DND-41 (cell line): ENCODE measurements around the gene TECPR2.

Experiments used
- ATAC-seq: fragments of 200-7000 bp; cut with Tn5 transposase; 3 replicates; pipeline ENCODE4 v1.9.1; 2021; ENCODE audit warnings: low read depth; ENCODE audit not compliant: insufficient read depth
- DNase-seq: peaks from one replicate; pipeline ENCODE4 v3.0.0-alpha.2; 2020
- H2AFZ ChIP-seq: 2 replicates; pipeline ENCODE4 v1.6.0; 2012; ENCODE audit warnings: low read depth, low read length
- H3K27ac ChIP-seq: 2 replicates; pipeline ENCODE4 v1.5.1; 2012; ENCODE audit warnings: low read length, inconsistent platforms
- H3K27me3 ChIP-seq: fragments of 200-600 bp; sonication (generic); 2 replicates; pipeline ENCODE4 v1.6.0; 2012; ENCODE audit warnings: low read length, mild to moderate bottlenecking, inconsistent platforms; ENCODE audit not compliant: insufficient read depth, poor library complexity
- H3K36me3 ChIP-seq: 2 replicates; pipeline ENCODE4 v1.5.1; 2012; ENCODE audit warnings: low read length, inconsistent platforms; ENCODE audit not compliant: insufficient read depth
- H3K4me1 ChIP-seq: 2 replicates; pipeline ENCODE4 v1.5.1; 2012; ENCODE audit warnings: mild to moderate bottlenecking, low read length; ENCODE audit not compliant: insufficient read depth
- H3K4me2 ChIP-seq: 2 replicates; pipeline ENCODE4 v1.6.0; 2012; ENCODE audit warnings: mild to moderate bottlenecking, moderate library complexity, low read length, inconsistent platforms; ENCODE audit not compliant: insufficient read depth
- H3K4me3 ChIP-seq, 2 experiments: fragments of 200-600 bp in 1 of 2; shearing (Covaris generic) in 1 of 2; 2 replicates each; pipeline ENCODE4 v1.5.1; 2012 to 2016; ENCODE audit warnings: inconsistent platforms in 2 of 2, low read length in 2 of 2, mild to moderate bottlenecking in 2 of 2, low read depth in 1 of 2, moderate library complexity in 1 of 2
- H3K79me2 ChIP-seq: 2 replicates; pipeline ENCODE4 v1.6.0; 2012; ENCODE audit warnings: low read length, inconsistent platforms; ENCODE audit not compliant: insufficient read depth
- H3K9ac ChIP-seq: 2 replicates; pipeline ENCODE4 v1.6.0; 2012; ENCODE audit warnings: low read depth, mild to moderate bottlenecking, inconsistent platforms, low read length, moderate library complexity
- H3K9me3 ChIP-seq: 2 replicates; pipeline ENCODE4 v1.5.1; 2012; ENCODE audit warnings: low read length, moderate library complexity, mild to moderate bottlenecking, inconsistent platforms; ENCODE audit not compliant: insufficient read depth, severe bottlenecking
- H4K20me1 ChIP-seq: 2 replicates; pipeline ENCODE4 v1.6.0; 2012; ENCODE audit warnings: low read length; ENCODE audit not compliant: insufficient read depth
- CTCF ChIP-seq: IDR thresholded peaks from 2 replicates; pipeline ENCODE4 v1.5.1; 2012; ENCODE audit warnings: borderline replicate concordance, low read length, moderate library complexity, mild to moderate bottlenecking; ENCODE audit not compliant: poor library complexity, severe bottlenecking; ENCODE audit errors: extremely low read depth
- EZH2 ChIP-seq: IDR thresholded peaks from 3 replicates; pipeline ENCODE4 v1.6.1; 2012; ENCODE audit warnings: borderline replicate concordance, low read depth, mild to moderate bottlenecking, moderate library complexity, low read length, inconsistent platforms; ENCODE audit not compliant: severe bottlenecking

TECPR2 gene

GRCh38 chr14:102537981-102538601 is 175.3 kb downstream of the TECPR2 start:
- no peaks in the 10 kb centered on the region; the same call in 1 of the 2 replicates for H4K20me1 ChIP-seq
- ATAC-seq (no peak), DNase-seq (no peak)
- no peak overlapping the region for H3K4me2 ChIP-seq
- no peak overlapping the region for H3K9ac ChIP-seq
- H3K4me3 ChIP-seq, result no peak overlapping the region
- no peaks in the 10 kb centered on the region for H3K27me3 ChIP-seq
- no peak overlapping the region for H2AFZ ChIP-seq
- H3K36me3 ChIP-seq, result no peaks in the 10 kb centered on the region
- no peaks in the 10 kb centered on the region for H3K79me2 ChIP-seq
- no peaks in the 10 kb centered on the region for H3K4me1 ChIP-seq
- TF ChIP-seq CTCF (no peak), EZH2 (no peak)
- H3K9me3 ChIP-seq, result no peaks in the 10 kb centered on the region
- no peak overlapping the region for H3K27ac ChIP-seq

- H3K9ac ChIP-seq, result no peak overlapping the region
- H3K27me3 ChIP-seq, result no peaks in the 10 kb centered on the region
- no peak overlapping the region for H3K4me3 ChIP-seq
These were observed 176.1 kb downstream of the TECPR2 start for GRCh38 chr14:102538602-102539543.

DNA sequence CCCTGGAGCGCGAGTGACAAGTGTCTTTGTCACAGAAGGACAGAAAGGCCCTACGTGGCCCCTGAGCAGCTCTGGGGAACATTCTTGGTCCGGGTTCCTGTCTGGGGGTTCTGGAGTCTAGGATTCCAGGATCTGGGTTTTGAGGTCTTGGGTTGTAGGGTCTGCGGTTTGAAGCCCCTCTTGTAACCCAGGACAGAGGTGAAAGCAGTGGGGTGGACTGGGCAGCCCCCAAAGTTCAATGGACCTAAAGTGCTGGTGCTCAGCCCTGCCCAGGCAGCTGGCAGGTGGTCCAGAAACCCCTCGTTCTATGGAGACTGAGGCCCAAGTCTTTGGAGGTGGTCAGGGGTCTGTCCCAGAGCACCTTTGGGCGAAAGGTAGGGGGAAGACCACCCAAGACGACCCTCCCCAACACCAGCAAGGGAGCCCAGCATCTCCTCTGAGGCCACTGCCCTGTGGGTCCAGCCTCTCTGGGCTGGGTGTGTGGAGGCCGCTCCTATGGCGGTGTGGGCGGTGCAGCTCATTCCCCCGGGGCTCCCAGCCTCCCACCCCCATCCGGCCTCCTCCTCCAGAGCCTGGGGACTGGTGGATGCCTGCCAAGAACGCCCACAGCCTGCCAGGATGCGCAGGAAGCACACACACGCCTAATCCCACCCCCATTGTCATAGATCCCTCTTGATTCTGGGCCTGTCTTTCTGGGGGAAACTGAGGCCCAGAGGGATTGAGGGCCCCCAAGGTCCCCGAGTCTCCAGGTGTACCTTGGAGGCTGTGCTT is 177.0 kb downstream of the TECPR2 start:
- no peaks in the 10 kb centered on the region for H3K27me3 ChIP-seq
- no peak overlapping the region for H3K9ac ChIP-seq
- no peaks in the 10 kb centered on the region for H3K36me3 ChIP-seq
- no peak overlapping the region for H3K4me2 ChIP-seq
- no peak overlapping the region for H3K4me3 ChIP-seq
- no peaks in the 10 kb centered on the region for H3K4me1 ChIP-seq
- no peaks in the 10 kb centered on the region for H3K79me2 ChIP-seq
- no peaks in the 10 kb centered on the region for H3K9me3 ChIP-seq
- DNase-seq (no peak), ATAC-seq (no peak)
- H3K27ac ChIP-seq, result no peak overlapping the region
- H4K20me1 ChIP-seq, result no peaks in the 10 kb centered on the region; the same call in 1 of the 2 replicates
- TF ChIP-seq EZH2 (no peak), CTCF (no peak)
- no peak overlapping the region for H2AFZ ChIP-seq

More at GRCh38 chr14:102538602-102539543, 176.1 kb downstream of the TECPR2 start:
- Histone ChIP-seq H4K20me1 (no peaks in the 10 kb centered on the region; the same call in 1 of the 2 replicates), H3K9me3 (no peaks in the 10 kb centered on the region), H3K36me3 (no peaks in the 10 kb centered on the region), H3K4me1 (no peaks in the 10 kb centered on the region), H3K4me2 (no peak overlapping the region), H2AFZ (no peak overlapping the region), H3K27ac (no peak overlapping the region), H3K79me2 (no peaks in the 10 kb centered on the region)
- TF ChIP-seq CTCF, result no peak
- no peak for TF ChIP-seq EZH2
- ATAC-seq (no peak), DNase-seq (no peak)
